Subcutaneous abdominal adipose tissue (tissue), 5 donors: ENCODE data around the gene DYSF.
"Not testable (repeated sequence)": the region's sequence is repeated elsewhere in the genome, so short reads cannot be mapped to it uniquely, and the experiment has no call there.

Source experiments
- H3K27ac ChIP-seq: one replicate; pipeline ENCODE4 v1.7.0; 2013; ENCODE audit warnings: low read depth, mild to moderate bottlenecking, inconsistent platforms, low read length, moderate library complexity
- H3K27me3 ChIP-seq, 5 donors: one replicate each; pipeline ENCODE4 v1.7.0; 2013; ENCODE audit warnings: low read length in 5 of 5, inconsistent platforms in 1 of 5; ENCODE audit not compliant: control insufficient read depth in 5 of 5, insufficient read depth in 4 of 5
- H3K36me3 ChIP-seq, 5 donors: one replicate each; pipeline ENCODE4 v1.7.0; 2013; ENCODE audit warnings: low read length in 5 of 5; ENCODE audit not compliant: control insufficient read depth in 5 of 5, insufficient read depth in 5 of 5
- H3K4me1 ChIP-seq, 5 donors: one replicate each; pipeline ENCODE4 v1.7.0; 2013; ENCODE audit warnings: low read length in 5 of 5, mild to moderate bottlenecking in 3 of 5, moderate library complexity in 1 of 5; ENCODE audit not compliant: control insufficient read depth in 5 of 5, insufficient read depth in 5 of 5
- H3K4me3 ChIP-seq, 5 donors: one replicate each; pipeline ENCODE4 v1.7.0; 2013; ENCODE audit warnings: low read length in 5 of 5, low read depth in 1 of 5
- H3K9ac ChIP-seq, 5 donors: one replicate each; pipeline ENCODE4 v1.7.0; 2013; ENCODE audit warnings: low read length in 5 of 5, mild to moderate bottlenecking in 4 of 5, moderate library complexity in 3 of 5
- H3K9me3 ChIP-seq, 5 donors: one replicate each; pipeline ENCODE4 v1.7.0; 2013; ENCODE audit warnings: low read length in 5 of 5; ENCODE audit not compliant: control insufficient read depth in 5 of 5
- donor health status: healthy.
- donor health status: healthy.
- donor health status: healthy.
- donor health status: healthy.
- donor health status: healthy.

Gene DYSF

DNA sequence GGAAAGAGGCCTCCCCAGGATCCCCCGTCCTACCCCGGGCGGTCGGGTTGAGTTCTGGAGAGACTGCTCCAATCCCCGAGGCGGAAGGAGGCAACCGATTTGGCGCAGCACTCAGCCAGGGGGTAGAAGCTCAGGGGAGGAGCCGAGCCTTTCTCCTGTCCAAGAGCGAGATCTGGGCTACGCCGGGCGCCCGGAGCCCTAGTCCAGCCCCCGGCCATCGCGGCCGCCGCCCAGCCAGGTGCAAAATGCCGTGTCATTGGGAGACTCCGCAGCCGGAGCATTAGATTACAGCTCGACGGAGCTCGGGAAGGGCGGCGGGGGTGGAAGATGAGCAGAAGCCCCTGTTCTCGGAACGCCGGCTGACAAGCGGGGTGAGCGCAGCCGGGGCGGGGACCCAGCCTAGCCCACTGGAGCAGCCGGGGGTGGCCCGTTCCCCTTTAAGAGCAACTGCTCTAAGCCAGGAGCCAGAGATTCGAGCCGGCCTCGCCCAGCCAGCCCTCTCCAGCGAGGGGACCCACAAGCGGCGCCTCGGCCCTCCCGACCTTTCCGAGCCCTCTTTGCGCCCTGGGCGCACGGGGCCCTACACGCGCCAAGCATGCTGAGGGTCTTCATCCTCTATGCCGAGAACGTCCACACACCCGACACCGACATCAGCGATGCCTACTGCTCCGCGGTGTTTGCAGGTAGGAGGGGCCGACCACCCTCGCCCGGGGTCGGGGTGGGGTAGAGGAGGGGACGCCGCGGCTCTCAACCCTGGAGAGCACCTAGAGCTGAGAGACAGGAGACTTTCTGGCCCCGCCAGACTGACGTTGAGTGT, at the start of gene DYSF:
TSS of gene DYSF (plus strand) at position 158 of the 817 bp plus-strand sequence.
- no peaks in the 10 kb centered on the region for H3K36me3 ChIP-seq
- no peak within 1 kb of the TSS for H3K27ac ChIP-seq
- H3K4me3 ChIP-seq, result peak within 1 kb of the TSS; percentile 56 to 68 (median 60)
- H3K27me3 ChIP-seq, result peaks cover 10 to 20% (median 15%) of the 10 kb centered on the region in 5 donors
- H3K9me3 ChIP-seq, result no peaks in the 10 kb centered on the region
- H3K9ac ChIP-seq, result peak within 1 kb of the TSS in 1 of 5 donors; percentile 31
- peaks cover 1 to 45% (median 23%) of the 10 kb centered on the region in 5 donors for H3K4me1 ChIP-seq

- H3K27me3 ChIP-seq, result no peaks in the 10 kb centered on the region
- H3K36me3 ChIP-seq, result peaks cover 26 to 46% (median 40%) of the 10 kb centered on the region in 5 donors
- no peak overlapping the region for H3K9ac ChIP-seq
- no peaks in the 10 kb centered on the region for H3K4me1 ChIP-seq
- no peak overlapping the region for H3K4me3 ChIP-seq
- no peaks in the 10 kb centered on the region for H3K9me3 ChIP-seq
- no peak overlapping the region for H3K27ac ChIP-seq
Measured at GRCh38 chr2:71409611-71410010, 43.8 kb upstream of the DYSF start.

- Histone ChIP-seq H3K4me3 (no peak overlapping the region), H3K9ac (no peak overlapping the region), H3K36me3 (peaks cover 20 to 36% (median 29%) of the 10 kb centered on the region in 5 donors), H3K4me1 (no peaks in the 10 kb centered on the region), H3K27me3 (no peaks in the 10 kb centered on the region), H3K9me3 (no peaks in the 10 kb centered on the region), H3K27ac (no peak overlapping the region)
Measured at GRCh38 chr2:71410696-71411095, 42.7 kb upstream of the DYSF start.

DNA sequence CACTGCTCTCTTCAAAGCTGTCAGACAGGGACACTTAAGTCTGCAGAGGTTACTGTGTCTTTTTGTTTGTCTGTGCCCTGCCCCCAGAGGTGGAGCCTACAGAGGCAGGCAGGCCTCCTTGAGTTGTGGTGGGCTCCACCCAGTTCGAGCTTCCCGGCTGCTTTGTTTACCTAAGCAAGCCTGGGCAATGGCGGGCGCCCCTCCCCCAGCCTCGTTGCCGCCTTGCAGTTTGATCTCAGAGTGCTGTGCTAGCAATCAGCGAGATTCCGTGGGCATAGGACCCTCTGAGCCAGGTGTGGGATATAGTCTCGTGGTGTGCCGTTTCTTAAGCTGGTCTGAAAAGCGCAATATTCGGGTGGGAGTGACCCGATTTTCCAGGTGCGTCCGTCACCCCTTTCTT, 36.5 kb upstream of the DYSF start:
- not testable (repeated sequence) for H3K9ac ChIP-seq, H3K27me3 ChIP-seq, H3K9me3 ChIP-seq, H3K27ac ChIP-seq, H3K4me1 ChIP-seq, H3K4me3 ChIP-seq
- peaks cover 0 to 20% (median 5%) of the 10 kb centered on the region in 5 donors for H3K36me3 ChIP-seq

DNA sequence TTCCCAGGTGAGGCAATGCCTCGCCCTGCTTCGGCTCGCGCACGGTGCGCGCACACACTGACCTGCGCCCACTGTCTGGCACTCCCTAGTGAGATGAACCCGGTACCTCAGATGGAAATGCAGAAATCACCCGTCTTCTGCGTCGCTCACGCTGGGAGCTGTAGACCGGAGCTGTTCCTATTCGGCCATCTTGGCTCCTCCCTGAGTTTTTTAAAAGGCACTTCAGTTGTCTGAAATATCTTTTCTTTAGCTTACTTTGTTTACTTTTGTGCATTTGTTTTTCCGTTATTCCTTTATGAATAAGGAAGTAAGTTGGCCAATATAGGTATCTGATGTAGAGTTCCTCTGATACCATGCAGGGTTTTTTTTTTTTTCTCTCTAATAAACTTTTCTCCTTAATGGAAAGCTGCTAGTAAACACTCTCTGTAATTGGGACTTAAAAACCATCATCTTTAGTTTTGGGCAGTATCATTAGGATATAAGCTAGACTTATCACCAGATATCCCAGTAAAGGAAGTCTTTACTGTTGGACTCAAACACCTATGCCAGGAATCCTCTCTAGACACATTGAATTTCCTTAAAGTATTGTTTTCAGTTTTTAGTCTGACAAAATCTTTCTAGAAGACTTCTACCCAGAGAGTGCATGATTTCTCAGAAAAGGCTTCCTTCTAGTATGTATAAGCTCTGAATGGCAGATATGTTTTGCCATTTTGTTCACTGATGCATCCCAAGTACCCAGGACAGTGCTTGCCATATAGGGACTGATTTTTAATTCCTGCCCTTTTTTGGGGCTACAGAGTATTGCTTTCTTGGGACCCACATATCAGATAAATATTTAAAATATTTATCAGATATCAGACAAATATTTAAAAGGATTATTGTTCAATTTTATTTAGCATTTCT, 35.8 kb upstream of the DYSF start:
- peaks cover 0 to 2% (median 0%) of the 10 kb centered on the region in 5 donors for H3K4me1 ChIP-seq
- H3K4me3 ChIP-seq, result peak overlapping the region in 3 of 5 donors; percentile 6 to 48 (median 37)
- H3K36me3 ChIP-seq, result peaks cover 0 to 25% (median 5%) of the 10 kb centered on the region in 5 donors
- no peaks in the 10 kb centered on the region for H3K27me3 ChIP-seq
- no peaks in the 10 kb centered on the region for H3K9me3 ChIP-seq
- H3K27ac ChIP-seq, result no peak overlapping the region
- no peak overlapping the region for H3K9ac ChIP-seq

DNA sequence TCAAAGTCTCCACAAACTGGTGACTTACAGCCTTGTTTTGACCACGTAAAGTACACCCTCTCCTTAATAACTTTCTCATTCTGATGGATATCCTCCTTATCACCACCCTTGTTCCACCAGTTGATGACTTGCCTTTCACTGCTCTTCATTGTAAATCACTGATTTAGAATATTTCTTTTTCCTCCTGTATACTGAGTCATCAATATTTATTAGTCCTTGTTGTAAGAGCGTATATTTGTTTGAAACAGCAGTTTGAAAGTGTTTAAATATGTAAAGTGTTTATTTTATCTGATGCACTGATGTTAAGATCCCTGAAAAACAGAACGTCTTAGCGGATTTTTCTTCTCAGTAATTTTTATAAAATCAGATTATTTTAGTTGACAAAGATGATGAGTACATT, 34.2 kb upstream of the DYSF start:
- Histone ChIP-seq H3K9ac (no peak overlapping the region), H3K36me3 (peaks cover 10 to 40% (median 17%) of the 10 kb centered on the region in 5 donors), H3K9me3 (no peaks in the 10 kb centered on the region), H3K4me3 (no peak overlapping the region), H3K27me3 (no peaks in the 10 kb centered on the region), H3K4me1 (peaks cover 0 to 12% (median 0%) of the 10 kb centered on the region in 5 donors), H3K27ac (no peak overlapping the region)

DNA sequence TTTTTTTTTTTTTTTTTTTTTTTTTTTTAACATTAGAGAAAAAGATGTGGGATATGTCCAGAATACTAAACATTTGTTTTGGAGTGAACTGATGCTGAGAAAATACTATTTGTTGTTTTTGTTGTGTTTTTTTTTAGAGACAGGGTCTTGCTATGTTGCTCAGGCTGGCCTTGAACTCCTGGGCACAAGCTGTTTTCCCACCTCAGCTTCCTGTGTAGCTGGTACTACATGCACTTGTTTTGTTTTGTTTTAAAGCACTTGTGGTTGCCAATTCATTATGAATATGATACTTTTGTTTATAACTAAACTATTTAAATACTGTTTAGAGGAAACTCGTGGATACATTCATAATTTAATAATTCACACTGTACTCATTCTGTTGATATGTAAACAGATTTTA, 33.4 kb upstream of the DYSF start:
- Histone ChIP-seq H3K4me1 (peaks cover 0 to 12% (median 0%) of the 10 kb centered on the region in 5 donors), H3K27ac (no peak overlapping the region), H3K36me3 (peaks cover 10 to 46% (median 23%) of the 10 kb centered on the region in 5 donors), H3K27me3 (no peaks in the 10 kb centered on the region), H3K4me3 (no peak overlapping the region), H3K9ac (no peak overlapping the region), H3K9me3 (no peaks in the 10 kb centered on the region)

DNA sequence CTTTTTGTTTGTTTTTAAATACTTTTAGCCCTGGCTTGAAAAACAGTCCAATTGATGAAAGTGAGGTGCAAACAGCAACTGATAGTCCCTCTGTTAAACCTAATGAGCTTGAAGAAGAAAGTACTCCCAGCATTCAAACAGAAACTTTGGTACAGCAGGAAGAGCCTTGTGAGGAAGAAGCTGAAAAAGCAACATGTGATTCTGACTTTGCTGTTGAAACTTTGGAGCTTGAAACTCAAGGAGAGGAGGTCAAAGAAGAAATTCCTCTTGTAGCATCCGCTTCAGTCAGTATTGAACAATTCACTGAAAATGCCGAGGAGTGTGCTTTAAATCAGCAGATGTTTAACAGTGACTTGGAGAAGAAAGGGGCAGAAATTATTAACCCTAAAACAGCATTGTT, 30.6 kb upstream of the DYSF start:
- Histone ChIP-seq H3K36me3 (peaks cover 20 to 62% (median 40%) of the 10 kb centered on the region in 5 donors), H3K27ac (no peak overlapping the region), H3K9ac (no peak overlapping the region), H3K4me1 (peaks cover 0 to 11% (median 0%) of the 10 kb centered on the region in 5 donors), H3K27me3 (no peaks in the 10 kb centered on the region), H3K9me3 (no peaks in the 10 kb centered on the region), H3K4me3 (no peak overlapping the region)

GRCh38 chr2:71423817-71424420, 29.4 kb upstream of the DYSF start:
- Histone ChIP-seq H3K27ac (no peak overlapping the region), H3K27me3 (no peaks in the 10 kb centered on the region), H3K9me3 (no peaks in the 10 kb centered on the region), H3K4me3 (no peak overlapping the region), H3K4me1 (peaks cover 0 to 10% (median 0%) of the 10 kb centered on the region in 5 donors), H3K36me3 (peaks cover 28 to 66% (median 45%) of the 10 kb centered on the region in 5 donors), H3K9ac (peak overlapping the region in 1 of 5 donors; percentile 42)
